ENCODE data around the gene GABRG2. TPM values are rescaled to one million over a fixed set of nuclear protein-coding genes. Genes with fewer than 3 reads are reported as not detected.

Gene GABRG2
- polyA plus RNA-seq, 3 donors: not detected

GRCh38 chr5:162189719-162190118 lies 122.1 kb downstream of the GABRG2 start:
- Mint-ChIP-seq H3K9me3 (peaks cover 3 to 15% (median 11%) of the 10 kb centered on the region in 7 donors), H3K27ac (no peak overlapping the region), H3K36me3 (no peaks in the 10 kb centered on the region), H3K27me3 (ENCODE audit: low read depth in 3 of 3) (peaks cover 0 to 2% (median 0%) of the 10 kb centered on the region in 3 donors), H3K4me3 (no peak overlapping the region), H3K4me1 (no peaks in the 10 kb centered on the region)
- H3K4me3 ChIP-seq (replicated peaks in 1 of 3; ENCODE audit: low read depth in 2 of 3, low read length in 3 of 3): no peak overlapping the region
- no peak for DNase-seq
- TF ChIP-seq, protein P1, sequence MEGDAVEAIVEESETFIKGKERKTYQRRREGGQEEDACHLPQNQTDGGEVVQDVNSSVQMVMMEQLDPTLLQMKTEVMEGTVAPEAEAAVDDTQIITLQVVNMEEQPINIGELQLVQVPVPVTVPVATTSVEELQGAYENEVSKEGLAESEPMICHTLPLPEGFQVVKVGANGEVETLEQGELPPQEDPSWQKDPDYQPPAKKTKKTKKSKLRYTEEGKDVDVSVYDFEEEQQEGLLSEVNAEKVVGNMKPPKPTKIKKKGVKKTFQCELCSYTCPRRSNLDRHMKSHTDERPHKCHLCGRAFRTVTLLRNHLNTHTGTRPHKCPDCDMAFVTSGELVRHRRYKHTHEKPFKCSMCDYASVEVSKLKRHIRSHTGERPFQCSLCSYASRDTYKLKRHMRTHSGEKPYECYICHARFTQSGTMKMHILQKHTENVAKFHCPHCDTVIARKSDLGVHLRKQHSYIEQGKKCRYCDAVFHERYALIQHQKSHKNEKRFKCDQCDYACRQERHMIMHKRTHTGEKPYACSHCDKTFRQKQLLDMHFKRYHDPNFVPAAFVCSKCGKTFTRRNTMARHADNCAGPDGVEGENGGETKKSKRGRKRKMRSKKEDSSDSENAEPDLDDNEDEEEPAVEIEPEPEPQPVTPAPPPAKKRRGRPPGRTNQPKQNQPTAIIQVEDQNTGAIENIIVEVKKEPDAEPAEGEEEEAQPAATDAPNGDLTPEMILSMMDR (IDR thresholded peaks at IDR 0.05): no peak
- no peaks in the 10 kb centered on the region for H3K79me2 ChIP-seq (ENCODE audit: insufficient read depth, low read length)
- H4K20me1 ChIP-seq (ENCODE audit: insufficient read depth, low read length): no peaks in the 10 kb centered on the region
- 100% methylated on average over 2 of the region's 5 CpGs for WGBS (ENCODE audit: insufficient coverage)
- H3K27me3 ChIP-seq (ENCODE audit: control insufficient read depth in 2 of 2, insufficient read depth in 2 of 2, low read length in 2 of 2): no peaks in the 10 kb centered on the region
- H3K9ac ChIP-seq (ENCODE audit: insufficient read depth, low read length, poor library complexity, severe bottlenecking): no peak overlapping the region
- no peaks in the 10 kb centered on the region for H3K36me3 ChIP-seq (replicated peaks in 1 of 2; ENCODE audit: control insufficient read depth in 1 of 2, insufficient read depth in 2 of 2, low read length in 2 of 2)
- H2AFZ ChIP-seq (ENCODE audit: insufficient read depth, low read depth, low read length, poor library complexity, severe bottlenecking): no peak overlapping the region
- no peak overlapping the region for H3K4me2 ChIP-seq (replicated peaks; ENCODE audit: extremely low read depth, low read length, poor library complexity, severe bottlenecking)
- no peaks in the 10 kb centered on the region for H3K4me1 ChIP-seq (ENCODE audit: control insufficient read depth in 1 of 2, insufficient read depth in 2 of 2, low read length in 2 of 2)
- no peak overlapping the region for H3K27ac ChIP-seq (ENCODE audit: low read depth in 1 of 2, low read length in 2 of 2)
- intact Hi-C loops (cut with micrococcal nuclease): no loop called here
- peaks cover 0 to 12% of the 10 kb centered on the region in 2 donors for H3K9me3 ChIP-seq (replicated peaks in 1 of 2; ENCODE audit: control insufficient read depth in 1 of 2, insufficient read depth in 1 of 2, low read length in 2 of 2)

DNA sequence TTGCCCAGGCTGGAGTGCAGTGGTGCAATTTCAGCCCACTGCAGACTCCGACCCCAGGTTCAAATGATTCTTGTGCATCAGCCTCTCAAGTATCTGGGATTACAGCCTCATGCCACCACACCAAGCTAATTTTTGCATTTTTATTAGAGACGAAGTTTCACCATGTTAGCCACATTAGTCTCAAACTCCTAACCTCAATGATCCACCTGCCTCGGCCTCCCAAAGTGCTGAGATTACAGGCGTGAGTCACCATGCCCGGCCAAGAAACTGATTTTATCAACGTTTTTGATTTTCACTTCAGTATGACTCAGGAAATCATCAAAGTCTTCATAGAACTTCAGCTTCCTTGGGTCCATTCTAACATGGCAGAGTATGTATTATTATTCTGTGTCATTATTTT lies 125.4 kb downstream of the GABRG2 start:
- Histone ChIP-seq H3K27me3 (ENCODE audit: control insufficient read depth in 2 of 2, insufficient read depth in 2 of 2, low read length in 2 of 2) (no peaks in the 10 kb centered on the region), H3K4me2 (replicated peaks; ENCODE audit: extremely low read depth, low read length, poor library complexity, severe bottlenecking) (no peak overlapping the region), H3K27ac (ENCODE audit: low read depth in 1 of 2, low read length in 2 of 2) (no peak overlapping the region), H3K36me3 (replicated peaks in 1 of 2; ENCODE audit: control insufficient read depth in 1 of 2, insufficient read depth in 2 of 2, low read length in 2 of 2) (no peaks in the 10 kb centered on the region), H3K9me3 (replicated peaks in 1 of 2; ENCODE audit: control insufficient read depth in 1 of 2, insufficient read depth in 1 of 2, low read length in 2 of 2) (peaks cover 0 to 12% of the 10 kb centered on the region in 2 donors), H3K4me3 (replicated peaks in 1 of 3; ENCODE audit: low read depth in 2 of 3, low read length in 3 of 3) (no peak overlapping the region), H3K4me1 (ENCODE audit: control insufficient read depth in 1 of 2, insufficient read depth in 2 of 2, low read length in 2 of 2) (no peaks in the 10 kb centered on the region), H2AFZ (ENCODE audit: insufficient read depth, low read depth, low read length, poor library complexity, severe bottlenecking) (no peak overlapping the region), H3K79me2 (ENCODE audit: insufficient read depth, low read length) (no peaks in the 10 kb centered on the region), H4K20me1 (ENCODE audit: insufficient read depth, low read length) (no peaks in the 10 kb centered on the region), H3K9ac (ENCODE audit: insufficient read depth, low read length, poor library complexity, severe bottlenecking) (no peak overlapping the region)
- TF ChIP-seq, protein P1 (IDR thresholded peaks at IDR 0.05): no peak
- Mint-ChIP-seq H3K9me3 (peaks cover 3 to 15% (median 11%) of the 10 kb centered on the region in 7 donors), H3K4me3 (no peak overlapping the region), H3K27me3 (ENCODE audit: low read depth in 3 of 3) (no peaks in the 10 kb centered on the region), H3K27ac (peak overlapping the region in 1 of 7 donors; percentile 22), H3K36me3 (no peaks in the 10 kb centered on the region), H3K4me1 (no peaks in the 10 kb centered on the region)
- WGBS (ENCODE audit: insufficient coverage): 86% methylated on average over 5 of the region's 6 CpGs
- intact Hi-C loops (cut with micrococcal nuclease): no loop called here
- DNase-seq: no peak

Data from CD14-positive monocyte (primary cell).